ENCODE data around the gene MRM2. TPM values are rescaled to one million over a fixed set of nuclear protein-coding genes. Genes with fewer than 3 reads are reported as not detected.

MRM2 gene
- total RNA-seq, 2 experiments from 2014 or later, result 3.6 to 3.7 TPM

DNA sequence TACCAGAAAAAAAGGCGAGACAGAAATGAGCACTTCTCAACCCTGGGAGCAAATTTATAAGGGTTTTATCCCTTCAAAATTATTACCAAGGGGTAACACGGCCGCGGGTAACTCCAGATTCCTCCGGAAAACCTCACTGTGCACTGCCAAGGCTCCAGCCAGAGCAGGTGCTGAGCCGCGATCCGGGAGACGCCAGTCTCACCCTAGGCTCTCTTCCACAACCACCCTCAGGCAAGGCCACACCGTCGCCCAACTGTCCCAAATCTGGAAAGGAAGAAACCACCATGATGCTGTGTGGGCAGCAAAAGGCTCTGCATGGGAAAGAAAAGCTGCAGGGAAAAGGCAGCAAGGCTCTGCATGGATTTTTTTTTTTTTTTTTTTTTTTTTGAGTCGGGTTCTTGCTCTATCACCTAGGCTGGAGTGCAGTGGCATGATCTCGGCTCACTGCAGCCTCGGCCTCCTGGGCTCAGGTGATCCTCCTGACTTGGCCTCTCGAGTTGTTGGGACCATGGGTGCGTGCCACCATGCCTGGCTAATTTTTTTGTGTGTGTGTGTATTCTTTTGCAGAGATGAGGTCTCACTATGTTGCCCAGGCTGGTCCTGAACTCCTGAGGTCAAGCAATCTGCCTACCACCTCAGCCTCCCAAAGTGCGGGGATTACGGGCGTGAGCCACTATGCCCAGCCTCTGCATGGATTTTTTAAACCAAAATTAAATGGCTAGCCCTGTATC, 48.3 kb downstream of the MRM2 start:
- Histone ChIP-seq H3K27ac (ENCODE audit: low read depth in 1 of 2, low read length in 2 of 2) (no peak overlapping the region), H3K27me3 (ENCODE audit: control insufficient read depth in 1 of 2, insufficient read depth in 2 of 2, low read length in 2 of 2) (no peaks in the 10 kb centered on the region), H3K4me3 (ENCODE audit: low read length) (no peak overlapping the region), H3K36me3 (ENCODE audit: insufficient read depth, low read length) (peaks cover 10% of the 10 kb centered on the region), H3K4me1 (ENCODE audit: insufficient read depth, low read length) (no peaks in the 10 kb centered on the region), H3K9me3 (ENCODE audit: control insufficient read depth in 1 of 2, insufficient read depth in 1 of 2, low read length in 2 of 2) (peaks cover 11 to 25% of the 10 kb centered on the region in 2 experiments)
- no peaks in the 10 kb centered on the region for H3K4me1 Mint-ChIP-seq (ENCODE audit: low read depth)
- no peak overlapping the region for H3K4me3 Mint-ChIP-seq
- ATAC-seq (ENCODE audit: poor library complexity) (no peak), DNase-seq (no peak)
- ChIA-PET POLR2A (no interaction called here), CTCF (no interaction called here)
- no peaks in the 10 kb centered on the region for H3K9me3 Mint-ChIP-seq
- intact Hi-C loops (cut with DNase I, micrococcal nuclease), result no loop called here
- no peak overlapping the region for H3K27ac Mint-ChIP-seq
- peaks cover 63% of the 10 kb centered on the region for H3K36me3 Mint-ChIP-seq (ENCODE audit: low read depth)
- TF ChIP-seq, protein P1, sequence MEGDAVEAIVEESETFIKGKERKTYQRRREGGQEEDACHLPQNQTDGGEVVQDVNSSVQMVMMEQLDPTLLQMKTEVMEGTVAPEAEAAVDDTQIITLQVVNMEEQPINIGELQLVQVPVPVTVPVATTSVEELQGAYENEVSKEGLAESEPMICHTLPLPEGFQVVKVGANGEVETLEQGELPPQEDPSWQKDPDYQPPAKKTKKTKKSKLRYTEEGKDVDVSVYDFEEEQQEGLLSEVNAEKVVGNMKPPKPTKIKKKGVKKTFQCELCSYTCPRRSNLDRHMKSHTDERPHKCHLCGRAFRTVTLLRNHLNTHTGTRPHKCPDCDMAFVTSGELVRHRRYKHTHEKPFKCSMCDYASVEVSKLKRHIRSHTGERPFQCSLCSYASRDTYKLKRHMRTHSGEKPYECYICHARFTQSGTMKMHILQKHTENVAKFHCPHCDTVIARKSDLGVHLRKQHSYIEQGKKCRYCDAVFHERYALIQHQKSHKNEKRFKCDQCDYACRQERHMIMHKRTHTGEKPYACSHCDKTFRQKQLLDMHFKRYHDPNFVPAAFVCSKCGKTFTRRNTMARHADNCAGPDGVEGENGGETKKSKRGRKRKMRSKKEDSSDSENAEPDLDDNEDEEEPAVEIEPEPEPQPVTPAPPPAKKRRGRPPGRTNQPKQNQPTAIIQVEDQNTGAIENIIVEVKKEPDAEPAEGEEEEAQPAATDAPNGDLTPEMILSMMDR (IDR thresholded peaks at IDR 0.05), result no peak
- no peaks in the 10 kb centered on the region for H3K27me3 Mint-ChIP-seq

DNA sequence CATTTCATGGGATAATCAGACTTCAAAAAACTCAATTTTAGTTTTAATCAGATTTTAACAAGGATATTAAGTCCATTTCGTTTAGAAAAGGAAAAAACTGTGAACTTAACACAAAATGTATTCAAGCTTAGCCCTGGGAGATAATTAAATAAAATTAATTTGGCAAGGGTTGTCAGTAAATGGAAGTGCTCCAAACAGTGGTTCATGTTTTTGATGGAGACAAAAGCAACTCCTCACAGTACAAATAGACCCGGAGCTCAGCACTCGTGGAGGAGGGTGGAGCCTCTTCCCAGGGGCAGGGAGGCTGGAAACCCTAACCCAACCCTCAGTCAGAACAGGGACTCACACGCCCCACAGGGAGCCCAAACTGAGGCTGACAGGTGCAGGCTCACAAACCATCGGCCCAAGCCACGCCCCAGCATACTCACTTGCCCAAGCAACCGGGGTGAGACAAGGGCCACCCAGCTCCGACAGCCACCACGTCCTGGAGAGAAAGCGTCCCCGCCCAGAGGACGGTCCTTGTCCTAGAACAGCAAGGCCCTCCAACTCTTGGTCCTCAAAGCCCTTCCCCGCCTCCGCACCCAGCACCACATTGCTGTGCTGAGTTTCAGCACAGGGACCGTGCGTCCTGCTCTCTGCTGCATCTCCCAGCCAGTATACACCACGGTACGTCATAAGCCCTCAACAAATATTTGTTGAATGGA, 49.0 kb downstream of the MRM2 start:
- peaks cover 71% of the 10 kb centered on the region for H3K36me3 Mint-ChIP-seq (ENCODE audit: low read depth)

DNA sequence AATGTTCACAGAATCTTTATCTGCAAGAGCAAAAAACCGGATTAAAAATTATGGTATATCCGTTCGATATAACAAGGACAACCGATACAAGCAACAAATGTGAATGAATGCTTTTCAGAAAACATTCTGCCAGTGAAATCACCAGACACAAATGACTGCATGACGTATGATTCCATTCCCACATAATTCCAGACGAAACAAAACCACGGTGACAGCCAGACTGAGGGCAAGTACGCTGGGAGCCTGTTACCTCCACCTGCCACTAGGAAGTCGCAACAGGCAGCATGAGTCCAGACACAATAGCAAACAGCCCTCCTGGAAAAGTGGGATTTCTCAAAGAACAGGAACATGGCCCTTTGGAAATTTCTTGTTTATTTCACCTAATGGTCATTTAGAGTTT, 51.0 kb downstream of the MRM2 start:
- Histone ChIP-seq H3K9me3 (ENCODE audit: control insufficient read depth in 1 of 2, insufficient read depth in 1 of 2, low read length in 2 of 2) (peaks cover 6 to 10% of the 10 kb centered on the region in 2 experiments), H3K27ac (ENCODE audit: low read depth in 1 of 2, low read length in 2 of 2) (no peak overlapping the region), H3K27me3 (ENCODE audit: control insufficient read depth in 1 of 2, insufficient read depth in 2 of 2, low read length in 2 of 2) (no peaks in the 10 kb centered on the region), H3K4me3 (ENCODE audit: low read length) (no peak overlapping the region), H3K4me1 (ENCODE audit: insufficient read depth, low read length) (no peaks in the 10 kb centered on the region), H3K36me3 (ENCODE audit: insufficient read depth, low read length) (peaks cover 10% of the 10 kb centered on the region)
- Mint-ChIP-seq H3K27me3 (no peaks in the 10 kb centered on the region), H3K36me3 (ENCODE audit: low read depth) (peaks cover 68% of the 10 kb centered on the region), H3K9me3 (no peaks in the 10 kb centered on the region), H3K4me1 (ENCODE audit: low read depth) (no peaks in the 10 kb centered on the region), H3K4me3 (no peak overlapping the region), H3K27ac (no peak overlapping the region)
- DNase-seq (no peak), ATAC-seq (ENCODE audit: poor library complexity) (no peak)
- CTCF ChIA-PET, result no interaction called here
- TF ChIP-seq, protein P1 (IDR thresholded peaks at IDR 0.05), result no peak
- POLR2A ChIA-PET, result no interaction called here
- intact Hi-C loops (cut with DNase I, micrococcal nuclease), result no loop called here

More for the DNA sequence above, 49.0 kb downstream of the MRM2 start:
- no peak overlapping the region for H3K4me3 ChIP-seq (ENCODE audit: low read length)
- no peak for ATAC-seq (ENCODE audit: poor library complexity)
- H3K4me1 ChIP-seq (ENCODE audit: insufficient read depth, low read length), result no peaks in the 10 kb centered on the region
- H3K4me3 Mint-ChIP-seq, result no peak overlapping the region
- H3K27ac ChIP-seq (ENCODE audit: low read depth in 1 of 2, low read length in 2 of 2), result no peak overlapping the region
- no peaks in the 10 kb centered on the region for H3K9me3 Mint-ChIP-seq
- TF ChIP-seq, protein P1 (IDR thresholded peaks at IDR 0.05), result no peak
- ChIA-PET CTCF (no interaction called here), POLR2A (no interaction called here)
- no peaks in the 10 kb centered on the region for H3K27me3 ChIP-seq (ENCODE audit: control insufficient read depth in 1 of 2, insufficient read depth in 2 of 2, low read length in 2 of 2)
- no peak overlapping the region for H3K27ac Mint-ChIP-seq
- H3K36me3 ChIP-seq (ENCODE audit: insufficient read depth, low read length), result peaks cover 10% of the 10 kb centered on the region
- H3K9me3 ChIP-seq (ENCODE audit: control insufficient read depth in 1 of 2, insufficient read depth in 1 of 2, low read length in 2 of 2), result peaks cover 11 to 25% of the 10 kb centered on the region in 2 experiments
- intact Hi-C loops (cut with DNase I, micrococcal nuclease), result no loop called here
- H3K27me3 Mint-ChIP-seq, result no peaks in the 10 kb centered on the region
- no peaks in the 10 kb centered on the region for H3K4me1 Mint-ChIP-seq (ENCODE audit: low read depth)
- peak in 1 of 14 experiments; percentile 8 for DNase-seq

Data from CD4-positive, alpha-beta T cell (primary cell).